IMR-90 (cell line): ENCODE measurements around the gene ANKRD18B. TPM values are rescaled to one million over a fixed set of nuclear protein-coding genes. Genes with fewer than 3 reads are reported as not detected.
"Not testable (repeated sequence)": the region's sequence is repeated elsewhere in the genome, so short reads cannot be mapped to it uniquely, and the experiment has no call there.

Experiments
- ATAC-seq: fragments of 200-7000 bp; cut with Tn5 transposase; 2 replicates; pipeline ENCODE4 v1.9.1; 2020; ENCODE audit warnings: low read depth, mild to moderate bottlenecking, moderate library complexity
- BruUV-seq: library from RNA; stranded (reverse); fragments of 400-500 nt; replicated peaks from 2 replicates; lab custom pipeline; 2021; lab: Mats Ljungman, UMichigan
- CTCF ChIA-PET: fragments of 300-600 bp; formaldehyde crosslinking; extraction: SDS; loops from one replicate; lab custom pipeline; 2021; ENCODE audit warnings: antibody characterized with exemption; lab: Yijun Ruan, JAX
- POLR2A ChIA-PET: fragments of 300-600 bp; sonication (Branson Sonifier 250); formaldehyde crosslinking; loops from one replicate; lab custom pipeline; 2022; ENCODE audit warnings: antibody characterized with exemption; ENCODE audit not compliant: unreplicated experiment; lab: Charles Lee
- DNase-seq: peaks from one replicate; pipeline ENCODE4 v3.0.0; 2013
- H2AFZ ChIP-seq: replicated peaks from 2 replicates; pipeline ENCODE3; 2013; ENCODE audit warnings: low read length, mild to moderate bottlenecking; ENCODE audit not compliant: poor library complexity
- H2AK5ac ChIP-seq: 2 replicates; pipeline ENCODE4 v1.6.1; 2013; ENCODE audit warnings: low read depth, low read length, inconsistent platforms
- H2AK9ac ChIP-seq: replicated peaks from 2 replicates; pipeline ENCODE3; 2013; ENCODE audit warnings: mild to moderate bottlenecking, low read depth, low read length, moderate library complexity; ENCODE audit not compliant: poor library complexity
- H2BK120ac ChIP-seq: 2 replicates; pipeline ENCODE4 v1.6.1; 2013; ENCODE audit warnings: low read depth, low read length, inconsistent platforms
- H2BK15ac ChIP-seq: 3 replicates; pipeline ENCODE4 v1.6.1; 2013; ENCODE audit warnings: low read depth, low read length, inconsistent platforms
- H2BK20ac ChIP-seq: 2 replicates; pipeline ENCODE4 v1.6.1; 2013; ENCODE audit warnings: low read depth, mild to moderate bottlenecking, inconsistent platforms, low read length, moderate library complexity
- H2BK5ac ChIP-seq: 2 replicates; pipeline ENCODE4 v1.6.1; 2013; ENCODE audit warnings: mild to moderate bottlenecking, low read depth, low read length, inconsistent platforms; ENCODE audit not compliant: poor library complexity, severe bottlenecking
- H3K14ac ChIP-seq: replicated peaks from 2 replicates; pipeline ENCODE4 v1.6.1; 2013; ENCODE audit warnings: low read depth, low read length, inconsistent platforms
- H3K18ac ChIP-seq: 2 replicates; pipeline ENCODE4 v1.6.1; 2013; ENCODE audit warnings: low read depth, low read length, control low read depth
- H3K23ac ChIP-seq: 2 replicates; pipeline ENCODE4 v1.6.1; 2013; ENCODE audit warnings: low read depth, low read length, inconsistent platforms
- H3K27ac ChIP-seq: 2 replicates; pipeline ENCODE4 v1.5.1; 2013; ENCODE audit warnings: mild to moderate bottlenecking, control low read depth, low read length; ENCODE audit not compliant: insufficient read depth
- H3K27me3 ChIP-seq: 2 replicates; pipeline ENCODE4 v1.6.1; 2013; ENCODE audit warnings: low read length; ENCODE audit not compliant: control insufficient read depth, insufficient read depth
- H3K36me3 ChIP-seq: 2 replicates; pipeline ENCODE4 v1.6.1; 2013; ENCODE audit warnings: low read length, mixed read lengths; ENCODE audit not compliant: control insufficient read depth, insufficient read depth
- H3K4ac ChIP-seq: 2 replicates; pipeline ENCODE4 v1.6.1; 2013; ENCODE audit warnings: low read depth, low read length, inconsistent platforms
- H3K4me1 ChIP-seq: 2 replicates; pipeline ENCODE4 v1.6.1; 2013; ENCODE audit warnings: low read length, mixed read lengths; ENCODE audit not compliant: control insufficient read depth, insufficient read depth
- H3K4me2 ChIP-seq: 2 replicates; pipeline ENCODE4 v1.6.1; 2013; ENCODE audit warnings: low read depth, mild to moderate bottlenecking, control low read depth, low read length, moderate library complexity
- H3K4me3 ChIP-seq: 2 replicates; pipeline ENCODE4 v1.5.1; 2013; ENCODE audit warnings: low read depth, mild to moderate bottlenecking, control low read depth, low read length, moderate library complexity; ENCODE audit not compliant: insufficient read depth
- H3K56ac ChIP-seq: 2 replicates; pipeline ENCODE4 v1.6.1; 2013; ENCODE audit warnings: low read length, inconsistent platforms; ENCODE audit not compliant: insufficient read depth; ENCODE audit errors: extremely low read depth
- H3K79me1 ChIP-seq, 2 experiments: 2 replicates each; pipeline ENCODE4 v1.6.1; 2013; ENCODE audit warnings: low read length in 2 of 2, inconsistent platforms in 1 of 2, low read depth in 1 of 2
- H3K9ac ChIP-seq: 2 replicates; pipeline ENCODE4 v1.6.1; 2013; ENCODE audit warnings: low read depth, low read length, control low read depth
- H3K9me1 ChIP-seq: 2 replicates; pipeline ENCODE4 v1.6.1; 2013; ENCODE audit warnings: low read length, inconsistent platforms; ENCODE audit not compliant: insufficient read depth
- H3K9me3 ChIP-seq: 2 replicates; pipeline ENCODE4 v1.6.1; 2013; ENCODE audit warnings: low read length; ENCODE audit not compliant: control insufficient read depth, insufficient read depth
- H4K20me1 ChIP-seq: 2 replicates; pipeline ENCODE4 v1.6.1; 2013; ENCODE audit warnings: low read length, inconsistent platforms; ENCODE audit not compliant: insufficient read depth
- H4K5ac ChIP-seq: 2 replicates; pipeline ENCODE4 v1.6.1; 2013; ENCODE audit warnings: mild to moderate bottlenecking, low read depth, low read length, control low read depth
- H4K8ac ChIP-seq, 2 experiments: 2 replicates each; pipeline ENCODE4 v1.6.1; 2013; ENCODE audit warnings: low read depth in 2 of 2, low read length in 2 of 2, control low read depth in 1 of 2, inconsistent platforms in 1 of 2
- H4K91ac ChIP-seq: 2 replicates; pipeline ENCODE4 v1.6.1; 2013; ENCODE audit warnings: low read depth, low read length, inconsistent platforms; ENCODE audit not compliant: insufficient read depth
- WGBS, 2 experiments: methylation state at CpG; one replicate each; pipeline versions ENCODE4 v1.1.5 to v1.1.7; 2013; ENCODE audit warnings: missing lambda C conversion rate in 2 of 2; ENCODE audit not compliant: insufficient read length in 1 of 2; ENCODE audit errors: extremely low coverage in 2 of 2; 5-methylcytosine and 5-hydroxymethylcytosine counted together
- dilution Hi-C: fragments of 300-500 bp; cut with HindIII; formaldehyde crosslinking; loops from one replicate; pipeline ENCODE4 v1.14.3; 2018; ENCODE audit warnings: low sequenced_read_pairs; ENCODE audit not compliant: unreplicated experiment
- in situ Hi-C: fragments of 300-500 bp; cut with MboI; formaldehyde crosslinking; loops from 3 replicates; pipeline ENCODE4 v1.14.3; 2019; ENCODE audit warnings: low sequenced_read_pairs, inconsistent platforms, mixed read lengths
- intact Hi-C: fragments of 100-400 bp; cut with micrococcal nuclease; formaldehyde crosslinking; loops from 2 replicates; pipeline ENCODE4 v1.10.0; 2022
- polyA plus RNA-seq, 3 experiments: library from polyadenylated mRNA; depleted of rRNA; stranded (reverse); fragments of >200 nt; gene quantifications; 2 replicates each; pipeline ENCODE4 v1.2.3, GENCODE V29; 2012; ENCODE audit warnings: low replicate concordance in 1 of 3
- total RNA-seq: library from RNA; depleted of rRNA; stranded (reverse); fragments of >200 nt; gene quantifications from 2 replicates; pipeline ENCODE4 v1.2.3, GENCODE V29; 2012

Gene ANKRD18B
- total and polyA plus RNA-seq, 2 of the 4 experiments (the other 2 are of a cell fraction): 7.1 to 13.4 TPM

GRCh38 chr9:33597386-33597785 is 73.3 kb downstream of the ANKRD18B start:
- H3K4me1 ChIP-seq, H4K20me1 ChIP-seq, H3K79me1 ChIP-seq, H2BK5ac ChIP-seq, H3K9me1 ChIP-seq, dilution Hi-C loops, H2BK120ac ChIP-seq, CTCF ChIA-PET, DNase-seq, H4K91ac ChIP-seq, BruUV-seq, H2AK5ac ChIP-seq, H3K23ac ChIP-seq, H3K4me2 ChIP-seq, H3K4ac ChIP-seq, POLR2A ChIA-PET, H3K36me3 ChIP-seq, ATAC-seq, H3K27ac ChIP-seq, H2AK9ac ChIP-seq, H3K56ac ChIP-seq, H3K27me3 ChIP-seq, in situ Hi-C loops, H2BK20ac ChIP-seq, H3K4me3 ChIP-seq, H4K8ac ChIP-seq, H3K9ac ChIP-seq, H3K18ac ChIP-seq, H4K5ac ChIP-seq, H3K9me3 ChIP-seq, H2BK15ac ChIP-seq, H3K14ac ChIP-seq, intact Hi-C loops, H2AFZ ChIP-seq: not testable (repeated sequence)
- no CpG with 5 or more reads among the region's 3 CpGs for WGBS, 2 experiments

- BruUV-seq, H3K27me3 ChIP-seq, H3K4me1 ChIP-seq, POLR2A ChIA-PET, H2AK5ac ChIP-seq, H3K9me3 ChIP-seq, H3K14ac ChIP-seq, intact Hi-C loops, H2AFZ ChIP-seq, H4K8ac ChIP-seq, H4K20me1 ChIP-seq, H2BK120ac ChIP-seq, CTCF ChIA-PET, H3K56ac ChIP-seq, dilution Hi-C loops, H2BK15ac ChIP-seq, H3K36me3 ChIP-seq, H4K5ac ChIP-seq, H3K4me2 ChIP-seq, H2BK5ac ChIP-seq, H3K4ac ChIP-seq, H3K23ac ChIP-seq, H3K79me1 ChIP-seq, H4K91ac ChIP-seq, H3K27ac ChIP-seq, H2AK9ac ChIP-seq, H2BK20ac ChIP-seq, H3K9ac ChIP-seq, DNase-seq, H3K18ac ChIP-seq, H3K4me3 ChIP-seq, H3K9me1 ChIP-seq, in situ Hi-C loops, ATAC-seq: not testable (repeated sequence)
- WGBS, 2 experiments: 95% methylated on average over 4 of the region's 8 CpGs; no CpG with 5 or more reads in 1 of the 2 experiments
These were observed 74.8 kb downstream of the ANKRD18B start for GRCh38 chr9:33598796-33599379.
